ENCODE results near the gene BBC3. TPM values are rescaled to one million over a fixed set of nuclear protein-coding genes. Genes with fewer than 3 reads are reported as not detected.
A peak's percentile ranks its signal among the peaks of the same experiment; 100 is the strongest.
"Not testable (repeated sequence)": the region's sequence is repeated elsewhere in the genome, so short reads cannot be mapped to it uniquely, and the experiment has no call there.

Gene BBC3
- total RNA-seq, 2 experiments from 2014 or later = 8.1 to 12.0 TPM

- H3K4me1 Mint-ChIP-seq = peaks cover 31% of the 10 kb centered on the region
- ATAC-seq (peak; percentile 2), DNase-seq (no peak)
- intact Hi-C loops (cut with DNase I, micrococcal nuclease) = loop anchor here (1.0 to 2.0 kb wide), 3 partner anchors 17 to 1075 kb away; partner anchors contain the start of gene INAFM1 (in 2 of the 2)
- peak overlapping the region; percentile 90 for H3K4me3 Mint-ChIP-seq
- no peaks in the 10 kb centered on the region for H3K27me3 Mint-ChIP-seq
- peak overlapping the region; percentile 93 for H3K27ac Mint-ChIP-seq
- H3K9me3 Mint-ChIP-seq (ENCODE audit: low read depth) = no peaks in the 10 kb centered on the region
- H3K36me3 Mint-ChIP-seq (ENCODE audit: low read depth) = peaks cover 41% of the 10 kb centered on the region
- CTCF ChIA-PET = interaction anchor here (0.6 to 2.6 kb wide), 6 partner anchors 14 to 627 kb away, joined by 3 to 21 read pairs (median 4); partner anchors contain the start of genes INAFM1 and NAPA
- POLR2A ChIA-PET = interaction anchor here (1.0 to 1.9 kb wide), 4 partner anchors 9 to 144 kb away, joined by 3 to 33 read pairs (median 8); partner anchors contain the start of genes INAFM1 and ZC3H4
Observed at GRCh38 chr19:47257411-47258169, 26.6 kb upstream of the BBC3 start.

- ChIA-PET CTCF (interaction anchor here (0.6 to 2.7 kb wide), 14 partner anchors 10 to 626 kb away, joined by 3 to 29 read pairs (median 4); partner anchors contain the start of genes INAFM1 and NAPA), POLR2A (interaction anchor here (0.5 to 1.9 kb wide), 10 partner anchors 9 to 176 kb away, joined by 3 to 33 read pairs (median 7); partner anchors contain the start of genes INAFM1 and ZC3H4)
- ATAC-seq (peak; percentile 86), DNase-seq (peak; percentile 100)
- Mint-ChIP-seq H3K27ac (peak overlapping the region; percentile 93), H3K9me3 (ENCODE audit: low read depth) (no peaks in the 10 kb centered on the region), H3K36me3 (ENCODE audit: low read depth) (peaks cover 36% of the 10 kb centered on the region), H3K4me1 (peaks cover 31% of the 10 kb centered on the region), H3K27me3 (no peaks in the 10 kb centered on the region), H3K4me3 (peak overlapping the region; percentile 90)
- intact Hi-C loops (cut with DNase I, micrococcal nuclease) = loop anchor here (1.0 to 2.0 kb wide), 16 partner anchors 13 to 1076 kb away; partner anchors contain the start of genes INAFM1 (in 2 of the 2), ARHGAP35 (in 1 of the 2), BBC3 (in 1 of the 2) and DACT3 (in 1 of the 2)
Observed at GRCh38 chr19:47256693-47257410, 25.9 kb upstream of the BBC3 start.

GRCh38 chr19:47255879-47256692 is 25.1 kb upstream of the BBC3 start, which contains the start of gene CCDC9:
Gene CCDC9 (plus strand): TSS chr19:47256525. CDS start chr19:47258401, 1,876 bp downstream.
- Mint-ChIP-seq H3K4me1 (peaks cover 31% of the 10 kb centered on the region), H3K27ac (peak within 1 kb of the TSS; percentile 93), H3K36me3 (ENCODE audit: low read depth) (peaks cover 32% of the 10 kb centered on the region), H3K27me3 (no peaks in the 10 kb centered on the region), H3K4me3 (peak within 1 kb of the TSS; percentile 90), H3K9me3 (ENCODE audit: low read depth) (no peaks in the 10 kb centered on the region)
- POLR2A ChIA-PET = interaction anchor here (0.5 to 1.9 kb wide), 10 partner anchors 12 to 145 kb away, joined by 3 to 33 read pairs (median 6); partner anchors contain the start of genes INAFM1 and ZC3H4
- DNase-seq (peak; percentile 99), ATAC-seq (peak; percentile 57)
- CTCF ChIA-PET = interaction anchor here (0.8 to 2.7 kb wide), 12 partner anchors 10 to 259 kb away, joined by 3 to 29 read pairs (median 4); partner anchors contain the start of genes INAFM1 and NAPA
- intact Hi-C loops (cut with DNase I, micrococcal nuclease) = loop anchor here in 1 of 2 experiments (1.0 to 2.0 kb wide), 14 partner anchors 12 to 1077 kb away; partner anchors contain the start of genes ARHGAP35, BBC3, DACT3 and DHX34

DNA sequence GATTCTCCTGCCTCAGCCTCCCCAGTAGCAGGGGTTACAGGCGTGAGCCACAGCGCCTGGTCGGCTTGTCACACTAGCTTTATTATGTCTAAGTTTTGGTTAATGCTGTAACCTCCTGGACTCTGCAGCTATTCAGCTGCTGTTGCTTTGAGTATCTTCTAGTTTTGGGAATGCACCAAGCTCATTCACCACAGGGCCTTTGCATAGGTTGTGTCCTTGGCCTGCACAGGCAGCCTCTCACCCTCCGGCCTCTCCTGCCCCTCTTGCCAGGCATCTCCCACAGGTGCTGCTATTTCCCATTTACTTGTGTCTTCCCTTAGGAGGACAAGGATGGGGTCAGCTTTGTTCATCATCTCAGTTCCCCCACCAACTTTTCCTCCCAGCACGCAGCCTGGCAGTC is 23.0 kb upstream of the BBC3 start:
- Mint-ChIP-seq H3K27ac (no peak overlapping the region), H3K4me3 (no peak overlapping the region), H3K4me1 (peaks cover 22% of the 10 kb centered on the region), H3K36me3 (ENCODE audit: low read depth) (peaks cover 14% of the 10 kb centered on the region), H3K27me3 (no peaks in the 10 kb centered on the region), H3K9me3 (ENCODE audit: low read depth) (no peaks in the 10 kb centered on the region)
- ChIA-PET POLR2A (interaction anchor here (0.6 kb wide), 1 partner anchor 86 kb away, joined by 3 read pairs; no protein-coding TSS in a partner anchor), CTCF (interaction anchor here (0.5 to 2.0 kb wide), 4 partner anchors 9 to 91 kb away, joined by 3 to 8 read pairs (median 3); no protein-coding TSS in a partner anchor)
- ATAC-seq = no peak
- no peak for DNase-seq
- intact Hi-C loops (cut with DNase I, micrococcal nuclease) = no loop called here

GRCh38 chr19:47253467-47253881 is 22.5 kb upstream of the BBC3 start:
- DNase-seq = no peak
- intact Hi-C loops (cut with DNase I, micrococcal nuclease) = no loop called here
- Mint-ChIP-seq H3K9me3 (ENCODE audit: low read depth) (no peaks in the 10 kb centered on the region), H3K4me1 (peaks cover 17% of the 10 kb centered on the region), H3K27me3 (no peaks in the 10 kb centered on the region), H3K4me3 (no peak overlapping the region), H3K27ac (no peak overlapping the region), H3K36me3 (ENCODE audit: low read depth) (peaks cover 10% of the 10 kb centered on the region)
- no peak for ATAC-seq
- POLR2A ChIA-PET = interaction anchor here (0.6 kb wide), 1 partner anchor 85 kb away, joined by 3 read pairs; no protein-coding TSS in a partner anchor
- CTCF ChIA-PET = interaction anchor here (0.6 to 2.0 kb wide), 3 partner anchors 9 to 92 kb away, joined by 3 to 8 read pairs (median 3); no protein-coding TSS in a partner anchor

- H3K9me3 Mint-ChIP-seq (ENCODE audit: low read depth); POLR2A ChIA-PET; DNase-seq; intact Hi-C loops (cut with DNase I, micrococcal nuclease); H3K27me3 Mint-ChIP-seq; H3K36me3 Mint-ChIP-seq (ENCODE audit: low read depth); ATAC-seq; H3K27ac Mint-ChIP-seq; H3K4me3 Mint-ChIP-seq: not testable (repeated sequence)
- CTCF ChIA-PET = interaction anchor here (1.3 to 2.0 kb wide), 2 partner anchors 9 to 41 kb away, joined by 3 to 8 read pairs; no protein-coding TSS in a partner anchor
- H3K4me1 Mint-ChIP-seq = peaks cover 12% of the 10 kb centered on the region
Observed at GRCh38 chr19:47253016-47253415, 22.0 kb upstream of the BBC3 start.

DNA sequence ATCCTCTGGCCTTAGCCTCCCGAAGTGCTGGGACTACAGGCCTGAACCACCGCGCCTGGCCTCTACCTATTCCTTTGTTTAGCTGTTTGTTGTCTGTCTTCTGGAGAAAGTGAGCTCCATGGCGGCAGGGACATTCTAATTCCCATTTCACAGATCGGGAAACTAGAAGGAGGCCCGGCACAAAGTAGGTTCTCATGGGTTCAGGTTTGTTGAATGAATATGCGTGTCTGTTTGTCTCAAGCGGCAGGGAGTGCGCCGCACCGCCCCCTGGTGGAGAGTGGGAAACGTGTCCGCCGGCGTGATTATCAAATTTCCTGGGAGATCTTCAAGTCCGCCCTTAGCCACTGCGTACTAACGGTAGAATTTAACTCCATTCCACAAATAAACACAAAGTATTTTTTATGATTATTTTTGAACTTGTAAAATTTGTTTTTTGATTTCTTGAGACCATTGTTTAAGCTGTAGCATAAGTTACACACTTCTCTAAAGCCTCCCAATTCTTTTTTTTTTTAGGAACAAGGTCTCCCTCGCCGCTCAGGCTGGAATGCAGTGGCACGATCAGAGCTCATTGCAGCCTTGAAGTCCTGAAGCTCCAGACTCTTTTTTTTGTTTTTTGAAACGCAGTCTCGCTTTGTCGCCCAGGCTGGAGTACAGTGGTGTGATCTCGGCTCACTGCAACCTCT is 16.4 kb upstream of the BBC3 start:
- DNase-seq (peak; percentile 91), ATAC-seq (no peak)
- Mint-ChIP-seq H3K27me3 (no peaks in the 10 kb centered on the region), H3K4me3 (no peak overlapping the region), H3K36me3 (ENCODE audit: low read depth) (peaks cover 3% of the 10 kb centered on the region), H3K9me3 (ENCODE audit: low read depth) (no peaks in the 10 kb centered on the region), H3K27ac (peak overlapping the region; percentile 64), H3K4me1 (peaks cover 21% of the 10 kb centered on the region)
- intact Hi-C loops (cut with DNase I, micrococcal nuclease) = loop anchor here (1.0 to 10.0 kb wide), 4 partner anchors 168 to 393 kb away; partner anchors contain the start of gene AP2S1 (in 1 of the 2)
- ChIA-PET CTCF (interaction anchor here (0.6 to 8.5 kb wide), 24 partner anchors 8 to 713 kb away, joined by 3 to 205 read pairs (median 4); partner anchors contain the start of gene CCDC9), POLR2A (no interaction called here)

- Mint-ChIP-seq H3K27ac (peak overlapping the region; percentile 97), H3K4me3 (no peak overlapping the region), H3K4me1 (peaks cover 35% of the 10 kb centered on the region), H3K36me3 (ENCODE audit: low read depth) (peaks cover 6% of the 10 kb centered on the region), H3K27me3 (peaks cover 2% of the 10 kb centered on the region), H3K9me3 (ENCODE audit: low read depth) (no peaks in the 10 kb centered on the region)
- ATAC-seq (peak; percentile 74), DNase-seq (peak; percentile 96)
- POLR2A ChIA-PET = interaction anchor here (0.6 to 1.6 kb wide), 20 partner anchors 11 to 196 kb away, joined by 3 to 24 read pairs (median 4); partner anchors contain the start of genes CCDC9, INAFM1 and ZC3H4
- CTCF ChIA-PET = interaction anchor here (0.5 to 8.5 kb wide), 41 partner anchors 9 to 1450 kb away, joined by 3 to 205 read pairs (median 5); partner anchors contain the start of genes CCDC9, DHX34 and SAE1
- intact Hi-C loops (cut with DNase I, micrococcal nuclease) = loop anchor here (1.0 to 10.0 kb wide), 17 partner anchors 12 to 457 kb away; partner anchors contain the start of genes AP2S1 (in 1 of the 2), ARHGAP35 (in 1 of the 2), CCDC9 (in 1 of the 2) and INAFM1 (in 1 of the 2)
Observed at GRCh38 chr19:47243776-47244547, 13.0 kb upstream of the BBC3 start.

- ChIA-PET CTCF (interaction anchor here (0.6 to 8.5 kb wide), 6 partner anchors 14 to 403 kb away, joined by 3 to 205 read pairs (median 4); no protein-coding TSS in a partner anchor), POLR2A (interaction anchor here (0.6 to 1.6 kb wide), 5 partner anchors 13 to 584 kb away, joined by 3 to 15 read pairs (median 8); partner anchors contain the start of genes CCDC9 and ZC3H4)
- H3K4me3 Mint-ChIP-seq = no peak overlapping the region
- H3K9me3 Mint-ChIP-seq (ENCODE audit: low read depth) = no peaks in the 10 kb centered on the region
- H3K4me1 Mint-ChIP-seq = peaks cover 38% of the 10 kb centered on the region
- intact Hi-C loops (cut with DNase I, micrococcal nuclease) = loop anchor here (1.0 to 10.0 kb wide), 5 partner anchors 31 to 456 kb away; partner anchors contain the start of genes AP2S1 (in 1 of the 2), INAFM1 (in 1 of the 2) and SLC1A5 (in 1 of the 2)
- peak overlapping the region; percentile 97 for H3K27ac Mint-ChIP-seq
- DNase-seq (no peak), ATAC-seq (peak; percentile 2)
- H3K36me3 Mint-ChIP-seq (ENCODE audit: low read depth) = peaks cover 7% of the 10 kb centered on the region
- peaks cover 3% of the 10 kb centered on the region for H3K27me3 Mint-ChIP-seq
Observed at GRCh38 chr19:47243364-47243775, 12.4 kb upstream of the BBC3 start.
